Jurkat, Clone E6-1 (cell line): Measurements from ENCODE around the gene SLC34A3.

Source experiments
- DNase-seq: peaks from one replicate; pipeline ENCODE4 v3.0.0-alpha.2; 2011; ENCODE audit warnings: low read depth, low spot score
- H3K4me3 ChIP-seq: 2 replicates; pipeline ENCODE4 v1.5.1; 2011; ENCODE audit warnings: mild to moderate bottlenecking, low read length, control low read depth, moderate library complexity

Gene SLC34A3

DNA sequence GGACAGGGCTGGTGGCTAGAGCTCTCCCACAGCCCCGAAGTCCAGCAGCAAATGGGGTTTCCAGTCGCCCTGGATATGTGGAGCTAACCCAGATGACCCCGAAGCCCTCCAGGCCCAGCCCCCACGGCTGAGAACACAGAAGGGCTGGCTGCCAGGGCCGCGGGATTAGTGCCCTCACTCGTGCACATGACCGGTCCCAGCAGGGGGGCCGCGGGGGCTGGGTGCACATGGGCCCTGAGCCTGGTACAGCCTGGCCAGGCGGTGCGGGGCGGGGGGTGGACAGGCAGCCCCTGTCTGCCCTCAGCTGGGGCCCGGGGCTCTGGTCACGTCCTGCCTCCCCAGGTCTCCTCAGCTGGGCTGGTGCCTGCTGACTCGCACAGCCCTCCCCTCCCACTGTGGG, 36.3 kb upstream of the SLC34A3 start:
- H3K4me3 ChIP-seq: no peak overlapping the region
- no peak for DNase-seq

DNA sequence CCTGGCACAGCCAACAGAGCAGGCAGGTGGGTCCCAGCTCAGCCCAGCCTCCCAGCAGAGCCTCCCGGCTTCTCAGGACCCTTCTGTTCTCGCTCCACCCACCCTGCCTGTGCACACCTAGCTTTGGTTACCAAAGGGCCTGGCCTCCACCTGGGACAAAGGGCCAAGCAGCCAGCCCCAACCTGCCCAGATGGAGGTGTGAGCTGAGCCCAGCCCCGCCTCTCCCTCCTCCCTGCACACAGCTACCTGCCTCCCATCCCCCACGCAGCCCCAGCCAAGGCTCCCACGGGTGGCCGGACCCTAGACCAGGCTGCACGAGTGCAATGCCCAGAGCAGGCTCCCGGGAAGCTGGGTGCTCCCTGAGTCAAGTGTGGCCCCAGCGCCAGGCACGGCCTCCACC, 35.8 kb upstream of the SLC34A3 start:
- DNase-seq: no peak
- no peak overlapping the region for H3K4me3 ChIP-seq

DNA sequence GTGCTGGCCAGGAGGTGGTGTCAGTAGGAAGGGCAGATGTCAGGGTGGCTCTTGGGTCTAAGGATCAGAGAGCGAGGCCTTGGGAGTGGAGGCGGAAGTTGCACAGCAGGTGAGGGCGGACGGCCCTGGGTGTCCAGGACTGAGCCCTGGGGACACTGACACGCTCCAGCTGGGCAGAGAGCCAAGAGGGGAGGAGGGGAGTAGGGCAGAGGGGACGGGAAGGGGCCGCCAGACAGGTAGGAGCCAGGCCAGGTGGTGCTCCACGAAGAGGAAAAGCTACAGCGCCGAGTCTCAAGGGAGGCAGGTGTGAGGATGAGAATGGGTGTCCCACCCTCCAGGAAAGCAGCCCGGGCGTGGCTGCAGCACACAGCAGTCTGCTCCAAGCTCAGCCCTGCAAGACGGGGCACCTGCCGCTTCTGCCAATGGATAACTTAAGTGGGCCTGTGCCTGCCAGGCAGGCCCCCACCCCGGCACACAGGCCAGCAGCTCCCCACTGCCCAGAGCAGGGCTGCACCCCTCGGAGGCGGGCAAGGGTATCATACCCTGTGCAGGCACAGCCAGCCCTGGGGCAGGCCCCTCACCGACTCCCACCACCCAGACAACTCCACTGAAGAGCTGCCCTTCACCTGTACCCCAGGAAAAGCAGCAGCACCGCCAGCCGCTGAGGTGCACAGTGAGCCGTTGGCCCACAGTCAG, 35.0 kb upstream of the SLC34A3 start:
- no peak for DNase-seq
- no peak overlapping the region for H3K4me3 ChIP-seq

DNA sequence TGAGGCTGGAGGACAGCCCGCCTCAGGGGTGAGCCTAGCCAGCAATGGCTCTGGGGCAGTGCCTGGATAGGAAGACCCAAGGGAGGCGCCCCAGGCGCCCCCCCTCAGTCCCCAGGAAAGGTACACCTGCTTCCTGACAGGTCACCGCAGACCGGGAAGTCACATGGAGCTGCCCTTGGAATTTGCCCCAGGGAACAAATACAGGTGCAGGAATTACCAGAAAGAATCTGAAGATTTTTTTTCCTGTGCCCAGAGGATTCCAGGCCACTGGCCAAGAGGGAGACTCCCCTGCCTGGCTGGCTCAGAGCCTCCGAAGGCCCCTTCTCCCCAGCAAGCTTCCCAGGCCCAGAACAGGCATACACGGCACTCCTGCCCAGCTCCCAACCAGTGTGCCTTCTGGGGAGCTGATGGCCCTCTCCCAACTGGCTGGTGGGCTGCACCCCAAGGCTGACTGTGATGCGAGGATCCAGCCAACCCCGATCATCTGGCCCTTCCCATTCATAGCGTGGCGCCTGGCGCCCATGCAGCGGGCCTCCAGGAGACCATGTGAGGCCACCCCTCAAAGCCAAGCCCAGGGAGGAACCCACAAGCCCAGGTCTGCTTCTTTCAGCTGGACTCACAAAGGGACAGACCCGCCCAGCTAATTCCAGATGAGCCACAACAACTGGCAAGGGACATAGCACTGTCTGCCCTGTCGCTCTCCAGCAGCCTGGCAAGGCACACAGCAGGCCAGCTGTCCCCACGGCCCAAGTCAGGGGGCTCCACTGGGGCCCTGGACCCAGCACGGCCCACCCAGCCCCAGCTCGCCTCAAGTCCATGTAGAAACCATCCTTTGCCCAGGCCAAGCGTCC, 32.4 kb upstream of the SLC34A3 start:
- no peak overlapping the region for H3K4me3 ChIP-seq
- DNase-seq: no peak

DNA sequence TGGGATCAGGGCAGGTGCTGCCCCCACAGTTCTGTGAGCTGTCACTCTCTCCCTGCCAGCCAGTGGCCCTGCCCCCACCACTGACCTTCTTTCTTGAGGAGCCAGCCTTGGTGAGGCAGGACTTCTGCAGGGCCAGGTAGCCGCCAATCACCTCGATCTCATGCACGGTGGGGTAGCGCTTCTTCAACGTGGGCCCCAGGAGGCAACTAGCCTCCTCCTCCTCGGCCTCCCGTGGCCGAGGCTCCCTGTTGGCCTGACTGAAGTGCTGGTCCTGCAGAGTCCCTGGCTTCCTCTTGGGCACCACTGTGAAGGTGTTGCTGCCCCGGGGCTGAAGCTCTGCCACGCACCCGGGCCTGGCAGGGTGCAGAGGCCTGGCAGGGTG, 31.8 kb upstream of the SLC34A3 start:
- no peak for DNase-seq
- no peak overlapping the region for H3K4me3 ChIP-seq

DNA sequence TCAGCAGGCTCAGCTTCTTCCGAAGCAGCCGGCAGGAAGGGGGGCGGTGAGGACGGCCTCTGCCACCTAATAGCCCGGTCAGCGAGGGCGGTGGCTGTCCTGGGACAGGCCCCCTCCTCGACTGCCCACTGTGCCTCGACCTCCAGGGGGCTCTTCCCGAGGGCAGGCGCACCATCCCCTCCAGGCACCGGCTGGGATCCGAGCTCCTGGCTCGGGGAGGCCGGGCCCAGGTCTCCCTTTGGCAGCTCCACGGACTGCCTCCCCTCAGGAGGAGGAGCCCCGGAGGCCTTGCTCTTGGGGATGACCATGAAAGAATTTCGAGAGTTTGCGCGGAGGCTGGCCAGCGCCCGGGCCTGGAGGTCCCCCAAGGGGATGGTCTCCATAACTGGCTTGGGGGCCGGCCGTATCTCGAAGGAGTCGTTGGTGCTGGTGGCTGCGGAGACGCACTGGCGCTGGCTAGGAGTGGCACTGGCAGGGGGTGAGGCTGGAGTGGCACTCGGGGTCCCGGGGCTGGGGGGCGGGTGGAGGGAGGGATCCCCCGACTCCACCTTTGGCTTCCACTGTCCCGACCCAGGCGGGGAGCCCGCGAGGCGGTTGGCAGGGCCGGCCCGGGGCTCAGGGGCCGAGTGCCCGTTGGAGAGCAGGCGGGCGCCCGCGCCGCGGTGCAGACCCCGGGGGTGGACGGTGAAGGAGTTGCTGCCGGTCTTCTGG, 31.1 kb upstream of the SLC34A3 start:
- H3K4me3 ChIP-seq: no peak overlapping the region
- DNase-seq: no peak

DNA sequence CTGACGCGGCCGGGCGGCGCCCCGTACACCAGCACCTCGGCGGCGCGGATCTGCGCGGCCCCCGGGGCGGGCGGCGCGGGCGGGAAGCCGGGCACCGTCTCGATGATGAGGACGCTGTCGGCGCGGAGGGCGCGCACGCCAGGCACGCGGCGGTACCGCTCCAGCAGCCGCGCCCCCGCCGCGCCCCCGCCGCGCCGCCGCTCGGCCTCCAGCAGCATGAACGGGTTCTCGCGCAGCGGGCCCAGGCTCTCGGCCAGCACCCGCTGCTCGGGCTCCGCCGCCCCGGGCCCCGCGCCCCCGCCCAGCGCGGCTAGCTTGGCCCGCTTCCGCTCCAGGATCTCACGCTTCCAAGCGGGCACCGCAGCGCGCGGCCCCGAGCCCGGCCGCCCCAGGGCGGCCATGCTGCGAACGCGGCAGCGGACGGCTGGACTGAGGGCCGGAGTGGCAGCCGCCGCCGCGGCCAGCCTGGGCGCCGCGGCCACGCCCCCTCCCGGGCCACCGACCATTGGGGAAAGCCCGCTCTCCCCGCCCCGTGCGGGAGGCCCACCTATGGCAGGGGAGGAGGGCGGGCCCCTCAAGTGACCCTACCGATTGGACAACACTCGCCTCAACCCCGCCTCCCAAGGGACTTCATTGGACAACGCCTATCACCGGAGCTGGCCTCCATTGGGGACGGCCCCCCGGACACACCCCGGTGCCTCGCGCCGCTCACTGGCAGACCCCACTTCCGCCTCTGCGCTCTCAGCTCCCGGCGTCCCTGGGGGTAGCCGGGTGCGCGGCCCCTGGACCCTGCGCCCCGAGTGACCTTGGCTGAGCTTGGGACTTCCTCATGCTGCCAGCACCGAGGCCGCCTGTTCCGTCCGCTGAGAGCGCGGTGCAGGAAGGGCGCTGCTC, 30.1 kb upstream of the SLC34A3 start, which contains the start of gene TPRN:
TPRN (minus strand) TSS at position 431 of the 894 bp plus-strand sequence; CDS start at position 401, 30 bp downstream.
- peak; percentile 98 for DNase-seq
- H3K4me3 ChIP-seq: peak within 1 kb of the TSS; percentile 78

DNA sequence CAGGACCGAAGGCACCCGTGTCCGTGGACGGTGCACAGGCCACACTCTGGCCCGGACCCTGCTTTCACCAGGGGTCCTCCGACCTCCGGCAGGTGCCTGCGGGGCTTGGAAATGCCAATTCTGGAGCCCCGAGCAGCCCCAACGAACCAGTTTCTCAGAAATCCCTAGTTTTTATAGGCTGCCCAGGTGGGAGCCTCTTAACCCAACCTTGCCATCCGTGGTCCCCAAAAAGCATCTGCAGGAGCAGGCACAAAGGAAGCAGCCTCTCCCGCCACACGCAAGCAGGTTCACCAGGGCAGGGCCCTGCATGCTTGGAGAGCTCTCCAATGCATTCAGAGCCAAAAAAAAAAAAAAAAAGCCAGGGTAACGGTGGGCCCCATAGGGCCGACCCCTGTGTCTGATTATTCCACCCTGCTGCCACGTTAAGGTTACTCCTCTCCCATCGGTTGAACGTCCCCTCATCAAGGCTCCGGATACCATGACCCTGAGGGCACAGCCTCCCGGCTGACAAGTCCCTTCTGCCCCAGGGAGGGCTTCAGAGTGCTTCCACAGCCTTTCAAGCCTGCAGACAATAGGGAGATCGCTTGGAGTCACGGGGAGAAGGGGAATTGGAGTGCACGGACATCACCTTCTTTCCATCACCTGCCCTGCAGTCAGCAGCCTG, 29.4 kb upstream of the SLC34A3 start:
- no peak for DNase-seq
- H3K4me3 ChIP-seq: peak overlapping the region; percentile 78

DNA sequence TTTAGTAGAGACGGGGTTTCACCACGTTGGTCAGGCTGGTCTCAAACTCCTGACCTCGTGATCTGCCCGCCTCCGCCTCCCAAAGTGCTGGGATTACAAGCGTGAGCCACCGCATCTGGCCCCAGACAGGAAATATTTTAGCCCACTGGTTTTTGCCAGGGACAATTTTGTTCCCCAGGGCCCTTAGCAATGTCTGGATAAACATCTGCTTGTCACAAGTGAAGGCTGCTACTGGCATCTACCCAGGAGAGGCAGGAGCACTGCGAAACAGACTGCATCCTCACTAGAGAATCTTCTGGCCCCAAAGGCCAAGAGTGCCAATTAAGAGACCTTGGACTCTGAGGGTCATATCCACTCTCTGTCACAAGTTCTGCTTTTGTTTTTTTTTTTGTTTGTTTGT, 27.7 kb upstream of the SLC34A3 start:
- H3K4me3 ChIP-seq: no peak overlapping the region
- no peak for DNase-seq

DNA sequence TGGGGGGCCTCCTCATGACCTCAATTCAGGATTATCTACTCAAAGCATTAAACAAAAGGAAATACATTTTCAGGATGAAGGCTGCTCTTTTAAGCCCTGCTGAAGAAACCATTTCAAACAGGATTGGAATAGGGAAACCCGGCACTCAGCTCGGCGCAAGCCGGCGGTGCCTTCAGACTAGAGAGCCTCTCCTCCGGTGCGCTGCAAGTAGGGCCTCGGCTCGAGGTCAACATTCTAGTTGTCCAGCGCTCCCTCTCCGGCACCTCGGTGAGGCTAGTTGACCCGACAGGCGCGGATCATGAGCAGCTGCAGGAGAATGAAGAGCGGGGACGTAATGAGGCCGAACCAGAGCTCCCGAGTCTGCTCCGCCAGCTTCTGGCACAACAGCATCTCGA, 26.0 kb upstream of the SLC34A3 start:
- H3K4me3 ChIP-seq: peak overlapping the region; percentile 69
- no peak for DNase-seq

DNA sequence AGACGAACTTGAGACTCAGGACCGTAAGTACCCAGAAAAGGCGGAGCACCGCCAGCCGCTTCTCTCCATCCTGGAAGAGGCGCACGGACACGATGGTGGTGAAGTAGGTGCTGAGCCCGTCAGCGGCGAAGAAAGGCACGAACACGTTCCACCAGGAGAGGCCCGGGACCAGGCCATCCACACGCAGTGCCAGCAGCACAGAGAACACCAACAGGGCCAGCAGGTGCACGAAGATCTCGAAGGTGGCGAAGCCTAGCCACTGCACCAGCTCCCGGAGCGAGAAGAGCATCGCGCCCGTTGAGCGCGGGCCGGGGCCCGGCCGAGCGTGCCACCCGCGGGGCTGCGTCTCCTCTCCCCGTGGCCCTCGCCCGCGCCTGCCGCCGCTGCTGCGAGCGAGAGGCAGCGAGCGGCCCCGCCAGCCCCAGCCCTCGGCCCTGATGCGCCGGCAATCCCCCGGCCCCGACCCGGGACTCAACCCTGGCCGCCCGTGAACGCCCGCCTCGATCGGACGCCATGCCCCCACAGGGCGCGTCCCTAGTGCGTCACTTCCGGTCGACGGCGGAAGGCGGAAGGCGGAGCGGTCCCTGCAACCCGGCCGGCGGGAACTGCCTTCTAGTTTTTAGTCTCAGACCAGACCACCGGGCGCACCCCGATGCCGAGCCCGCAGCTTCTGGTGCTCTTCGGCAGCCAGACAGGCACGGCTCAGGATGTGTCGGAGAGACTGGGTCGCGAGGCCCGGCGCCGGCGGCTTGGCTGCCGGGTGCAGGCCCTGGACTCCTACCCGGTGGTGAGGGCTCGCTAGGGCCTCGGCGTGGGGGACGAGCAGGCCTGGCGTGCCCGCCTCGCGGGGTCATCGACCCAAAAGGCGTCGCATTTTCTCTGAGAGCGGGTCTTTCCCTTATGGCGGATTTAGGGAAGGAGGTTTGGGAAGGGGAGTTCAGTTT, 25.3 kb upstream of the SLC34A3 start, which contains the start of the genes NDOR1 and TMEM203:
NDOR1 (plus strand) TSS at position 575 of the 944 bp plus-strand sequence; CDS start at position 653, 78 bp downstream.
TMEM203 (minus strand) TSS at position 523 of the 944 bp plus-strand sequence; CDS start at position 289, 234 bp downstream.
- peak within 1 kb of the TSS; percentile 69 for H3K4me3 ChIP-seq

DNA sequence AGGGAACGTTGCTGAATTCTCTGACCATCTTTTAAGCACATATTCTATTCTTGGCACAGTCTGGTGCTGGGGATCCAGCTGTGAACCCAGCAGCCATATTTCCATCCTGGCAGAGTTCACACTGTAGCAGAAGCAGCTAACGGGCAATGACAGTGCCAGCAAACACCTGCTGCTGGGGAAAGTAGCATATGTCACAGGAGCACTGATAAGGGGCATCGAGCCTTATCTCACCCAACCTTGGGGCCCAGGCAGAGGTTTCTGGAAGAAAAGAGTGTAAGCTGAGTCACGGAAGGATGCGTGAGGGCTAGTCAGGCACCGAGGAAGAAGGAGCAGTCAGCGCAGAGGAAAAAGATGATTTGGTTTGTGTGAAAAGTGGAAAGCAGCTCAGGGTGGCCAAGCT, 24.1 kb upstream of the SLC34A3 start:
- peak overlapping the region; percentile 69 for H3K4me3 ChIP-seq
- no peak for DNase-seq

More for the DNA sequence above, 25.3 kb upstream of the SLC34A3 start, which contains the start of the genes NDOR1 and TMEM203:
- peak; percentile 70 for DNase-seq

DNA sequence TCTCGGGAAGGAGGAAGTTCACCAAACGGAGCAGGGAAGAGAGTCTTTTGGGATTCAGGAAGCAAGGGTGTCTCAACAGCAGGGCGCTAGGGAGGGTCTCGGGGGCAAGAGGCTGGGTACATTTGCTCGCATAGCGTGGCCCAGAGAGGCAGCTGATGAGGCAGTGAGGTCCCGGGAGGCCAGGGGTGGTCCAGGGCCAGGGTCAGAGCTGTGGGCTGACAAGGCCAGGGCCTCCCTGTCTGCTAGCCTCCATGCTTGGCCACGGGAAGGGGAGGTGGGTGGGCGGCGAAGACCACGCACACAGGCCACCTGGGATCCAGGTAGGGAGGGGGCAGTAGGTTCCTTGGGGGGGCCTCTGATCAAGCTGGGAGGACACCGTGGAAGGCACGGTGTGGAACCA, 19.2 kb upstream of the SLC34A3 start:
- no peak overlapping the region for H3K4me3 ChIP-seq
- DNase-seq: no peak

DNA sequence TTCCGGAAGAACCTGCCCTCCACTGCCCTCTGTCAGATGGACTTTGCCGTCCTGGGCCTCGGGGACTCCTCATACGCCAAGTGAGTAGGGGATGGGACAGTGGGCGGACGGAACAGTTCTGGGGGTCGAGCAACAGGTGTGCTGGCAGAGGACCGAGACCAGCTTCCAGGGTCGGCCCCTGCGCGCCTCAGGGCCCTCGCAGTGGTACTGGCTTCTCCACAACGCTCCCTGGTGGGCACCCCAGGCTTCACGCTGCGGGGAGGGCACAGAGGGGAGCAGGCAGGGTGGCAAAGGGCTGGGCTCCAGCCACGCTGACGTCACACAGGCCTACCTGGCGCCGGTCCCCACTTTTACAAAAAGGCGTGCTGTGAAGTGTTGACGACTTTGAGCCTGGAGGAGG, 18.2 kb upstream of the SLC34A3 start:
- no peak overlapping the region for H3K4me3 ChIP-seq
- no peak for DNase-seq

DNA sequence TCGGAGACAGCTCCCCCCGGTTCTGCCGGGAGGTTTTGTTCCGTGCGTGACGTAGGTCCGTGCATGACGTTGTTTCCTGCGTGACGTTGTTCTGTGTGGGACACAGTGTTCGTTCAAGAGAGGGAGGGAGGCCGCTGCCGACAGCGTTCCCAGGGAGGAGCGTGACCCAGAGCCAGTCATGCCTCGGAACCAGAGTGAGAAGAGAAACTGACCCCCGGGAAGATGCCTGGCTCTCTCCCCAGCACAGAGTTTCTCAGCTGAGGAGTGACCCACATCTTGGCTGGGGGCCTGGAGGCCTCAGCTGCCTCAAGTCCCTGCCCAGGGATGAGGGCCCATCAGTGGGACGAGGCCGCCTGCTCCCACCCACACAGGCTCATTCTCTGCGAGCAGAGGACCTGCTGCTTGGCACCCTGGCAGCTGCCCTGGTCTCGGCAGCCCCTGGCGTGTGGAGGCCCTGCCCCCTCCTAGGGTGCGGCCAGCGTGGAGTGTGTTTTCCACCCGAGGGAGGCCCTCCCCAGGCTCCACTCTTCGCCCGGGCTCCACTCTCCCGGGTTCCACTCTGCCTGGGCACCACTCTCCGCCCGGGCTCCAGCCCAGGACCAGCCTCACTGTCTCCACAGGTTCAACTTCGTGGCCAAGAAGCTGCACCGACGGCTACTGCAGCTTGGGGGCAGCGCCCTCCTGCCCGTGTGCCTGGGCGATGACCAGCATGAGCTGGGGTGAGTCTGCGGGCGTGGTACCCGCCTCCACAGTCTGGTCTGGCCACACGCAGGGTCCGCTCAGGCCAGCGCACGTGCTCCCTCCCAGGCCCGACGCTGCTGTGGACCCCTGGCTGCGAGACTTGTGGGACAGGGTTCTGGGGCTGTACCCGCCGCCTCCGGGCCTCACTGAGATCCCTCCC, 17.3 kb upstream of the SLC34A3 start:
- no peak overlapping the region for H3K4me3 ChIP-seq
- DNase-seq: no peak

DNA sequence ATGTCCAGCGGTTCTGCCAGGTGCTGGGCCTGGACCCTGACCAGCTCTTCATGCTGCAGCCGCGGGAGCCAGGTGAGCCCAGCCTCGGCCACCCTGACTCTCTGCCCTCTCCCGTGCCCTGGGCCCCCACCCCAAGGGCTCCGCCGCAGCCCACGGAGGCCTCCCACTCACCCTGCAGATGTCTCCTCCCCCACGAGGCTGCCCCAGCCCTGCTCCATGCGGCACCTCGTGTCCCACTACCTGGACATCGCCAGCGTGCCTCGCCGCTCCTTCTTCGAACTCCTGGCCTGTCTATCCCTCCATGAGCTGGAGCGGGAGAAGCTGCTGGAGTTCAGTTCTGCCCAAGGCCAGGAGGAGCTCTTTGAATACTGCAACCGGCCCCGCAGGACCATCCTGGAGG, 16.1 kb upstream of the SLC34A3 start:
- no peak overlapping the region for H3K4me3 ChIP-seq
- DNase-seq: no peak
